Measurements from ENCODE around the gene MYLK.

GRCh38 chr3:123718108-123718507 lies 166.0 kb downstream of the MYLK start:
- TF ChIP-seq CTCF (optimal IDR thresholded peaks at IDR 0.05 in 1 of 3, IDR thresholded peaks at IDR 0.05 in 1 of 3, conservative IDR thresholded peaks at IDR 0.05 in 1 of 3; ENCODE audit: extremely low read depth in 1 of 3, insufficient read depth in 2 of 3, low read length in 3 of 3), result no peak
- no peak for TF ChIP-seq EZH2 (IDR thresholded peaks at IDR 0.05; ENCODE audit: low read length)

Data from keratinocyte (primary cell).